Activated CD4-positive, alpha-beta T cell treated with anti-CD3 and anti-CD28 coated beads, Interleukin-2, amount 50 U/mL, for 16 hours (primary cell): ENCODE results near the gene B3GNT8.

ENCODE experiments used
- DNase-seq: peaks from one replicate; pipeline ENCODE4 v3.0.0-alpha.2; 2020

Gene B3GNT8

DNA sequence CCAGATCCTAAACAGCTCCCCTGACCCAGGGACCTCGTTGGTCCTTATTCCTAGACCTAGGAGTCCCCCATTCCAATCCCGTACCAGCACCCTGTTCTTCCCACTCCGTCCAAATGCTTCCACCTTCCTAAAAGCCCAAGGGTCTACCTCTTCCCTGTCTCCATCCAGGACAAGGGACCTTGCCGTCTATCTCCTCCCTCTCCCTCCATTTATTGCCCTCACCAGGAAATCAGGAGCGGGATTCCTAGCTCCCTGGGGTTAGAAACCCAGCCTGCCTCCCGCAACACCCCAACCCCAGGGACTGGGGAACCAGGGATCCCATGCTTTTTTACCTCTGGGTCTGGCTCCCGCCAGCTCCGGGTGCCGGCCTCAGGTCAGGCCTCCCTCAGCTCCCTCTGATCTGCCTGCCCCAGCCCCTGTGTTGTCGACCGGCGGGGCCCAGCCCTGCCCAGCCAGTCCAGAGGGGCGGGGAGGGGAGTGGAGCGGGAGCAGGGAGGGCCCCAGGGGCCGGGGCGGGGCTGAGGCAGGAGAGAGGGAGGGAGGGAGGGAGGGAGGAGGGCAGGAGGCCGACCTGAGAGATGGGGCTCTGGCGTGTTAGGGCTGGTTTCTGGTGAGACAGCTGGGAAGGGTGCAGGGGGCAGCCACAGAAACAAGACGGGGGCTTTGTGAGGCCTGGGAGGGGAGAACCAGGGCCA lies at the start of gene B3GNT8:
B3GNT8 (minus strand) TSS at position 423 of the 695 bp plus-strand sequence. CDS start 596 bp downstream, outside the sequence.
- peak; percentile 51 for DNase-seq

- DNase-seq = no peak
These were observed 49.4 kb upstream of the B3GNT8 start for GRCh38 chr19:41476583-41476982.

GRCh38 chr19:41463257-41464256 lies 36.4 kb upstream of the B3GNT8 start:
- DNase-seq = peak; percentile 4

- DNase-seq = no peak
These were observed 35.3 kb upstream of the B3GNT8 start for GRCh38 chr19:41462497-41462896.

- DNase-seq = peak; percentile 76
These were observed 30.1 kb upstream of the B3GNT8 start for GRCh38 chr19:41457241-41457640.

GRCh38 chr19:41456342-41456918 lies 29.3 kb upstream of the B3GNT8 start:
- no peak for DNase-seq

DNA sequence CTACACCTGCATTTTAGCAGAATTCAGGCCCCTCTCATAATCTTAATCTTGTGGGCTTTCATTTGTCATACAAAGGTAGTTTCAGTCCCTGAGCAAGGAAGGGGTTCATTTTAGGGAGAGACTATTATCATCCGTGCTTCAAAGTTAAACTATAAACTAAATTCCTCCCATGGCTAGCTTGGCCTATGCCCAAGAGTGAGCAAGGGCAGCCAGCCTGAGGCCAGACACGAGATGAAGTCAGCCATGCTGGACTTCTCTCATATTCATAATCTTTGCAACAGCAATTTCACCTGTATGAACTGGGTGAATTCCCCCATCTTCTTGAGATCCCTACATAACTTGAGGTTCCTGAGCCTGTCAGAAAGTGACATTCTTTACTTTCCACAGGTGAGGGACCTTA lies 28.8 kb upstream of the B3GNT8 start:
- no peak for DNase-seq

GRCh38 chr19:41452584-41453275 lies 25.6 kb upstream of the B3GNT8 start:
- no peak for DNase-seq

DNA sequence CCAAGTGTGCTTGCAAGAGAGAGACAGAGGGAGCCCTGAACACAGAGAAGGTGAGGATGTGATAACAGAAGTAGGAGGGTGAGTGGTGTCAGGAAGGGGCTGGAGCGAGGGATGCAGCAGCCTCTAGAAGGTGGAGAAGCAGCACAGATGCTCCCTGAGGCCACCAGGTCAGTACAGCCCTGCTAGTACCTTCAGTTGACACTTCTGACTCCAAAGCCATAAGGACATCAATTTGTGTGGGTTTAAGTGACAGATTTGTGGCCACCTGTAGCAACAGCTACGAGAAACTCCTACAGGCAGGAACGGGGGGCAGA lies 22.6 kb upstream of the B3GNT8 start:
- no peak for DNase-seq

- DNase-seq = peak; percentile 72
These were observed 22.1 kb upstream of the B3GNT8 start for GRCh38 chr19:41449079-41449864.

DNA sequence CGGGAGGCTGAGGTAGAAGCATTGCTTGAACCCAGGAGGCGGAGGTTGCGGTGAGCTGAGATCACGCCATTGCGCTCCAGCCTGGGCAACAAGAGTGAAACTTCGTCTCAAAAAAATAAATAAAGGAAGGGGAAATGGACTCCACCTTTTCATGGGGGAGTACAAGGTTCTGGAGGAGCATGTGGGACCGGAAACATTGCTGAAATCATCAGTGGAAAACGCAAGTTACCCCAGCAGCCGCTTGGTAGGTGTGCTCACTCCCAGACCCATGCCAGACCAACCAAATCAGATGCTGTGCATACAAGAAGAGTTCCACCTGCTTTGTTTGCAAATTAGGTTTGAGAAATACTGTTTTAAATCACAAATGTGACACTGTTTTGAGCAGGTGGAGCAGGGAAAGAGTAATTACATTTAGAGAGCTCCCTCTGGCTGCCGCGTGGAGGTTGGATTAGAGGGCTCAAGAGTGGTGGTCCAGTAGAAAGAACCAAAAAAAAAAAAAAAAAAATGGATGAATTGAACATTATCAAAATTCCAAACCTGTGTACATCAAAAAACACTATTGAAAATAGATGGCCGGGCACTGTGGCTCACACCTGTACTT lies 20.7 kb upstream of the B3GNT8 start:
- DNase-seq = no peak

- no peak for DNase-seq
These were observed 18.4 kb upstream of the B3GNT8 start for GRCh38 chr19:41445575-41445974.

DNA sequence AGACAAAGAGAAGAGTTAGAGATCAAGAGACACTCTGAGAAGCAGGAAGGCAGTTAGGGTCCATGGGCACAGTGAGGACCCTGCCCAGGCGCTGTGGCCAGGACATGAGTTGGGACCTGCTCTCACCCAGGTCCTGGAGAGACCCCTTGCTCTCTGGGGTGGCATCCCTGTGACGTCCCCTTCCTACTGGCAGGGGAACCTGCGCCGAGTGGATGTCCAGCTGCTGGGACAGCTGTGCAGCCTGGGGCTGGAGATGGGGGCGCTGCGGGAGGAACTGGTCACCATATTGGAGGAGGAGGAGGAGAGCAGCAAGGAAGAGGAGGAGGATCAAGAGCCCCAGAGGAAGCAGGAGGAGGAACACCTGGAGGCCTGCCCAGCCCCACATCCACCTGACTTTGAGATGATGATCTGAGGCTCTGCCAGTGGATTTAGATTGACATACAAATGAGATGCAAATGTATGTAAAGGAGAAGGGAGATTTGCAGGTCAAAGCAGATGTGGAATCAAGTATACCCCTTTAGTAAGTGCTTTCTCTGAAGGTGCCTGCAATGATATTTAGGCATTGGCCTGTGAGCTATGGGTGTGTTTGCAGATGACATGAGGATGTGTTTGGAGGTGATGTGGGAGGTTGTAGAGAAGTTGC lies 16.8 kb upstream of the B3GNT8 start:
- DNase-seq = no peak

GRCh38 chr19:41442473-41443355 lies 15.5 kb upstream of the B3GNT8 start, which contains the start of gene ERICH4:
TSS of gene ERICH4 (plus strand) at chr19:41443156. CDS start at chr19:41443170, 14 bp downstream.
- DNase-seq = no peak

- DNase-seq = no peak
These were observed 14.3 kb upstream of the B3GNT8 start for GRCh38 chr19:41441321-41441945.

DNA sequence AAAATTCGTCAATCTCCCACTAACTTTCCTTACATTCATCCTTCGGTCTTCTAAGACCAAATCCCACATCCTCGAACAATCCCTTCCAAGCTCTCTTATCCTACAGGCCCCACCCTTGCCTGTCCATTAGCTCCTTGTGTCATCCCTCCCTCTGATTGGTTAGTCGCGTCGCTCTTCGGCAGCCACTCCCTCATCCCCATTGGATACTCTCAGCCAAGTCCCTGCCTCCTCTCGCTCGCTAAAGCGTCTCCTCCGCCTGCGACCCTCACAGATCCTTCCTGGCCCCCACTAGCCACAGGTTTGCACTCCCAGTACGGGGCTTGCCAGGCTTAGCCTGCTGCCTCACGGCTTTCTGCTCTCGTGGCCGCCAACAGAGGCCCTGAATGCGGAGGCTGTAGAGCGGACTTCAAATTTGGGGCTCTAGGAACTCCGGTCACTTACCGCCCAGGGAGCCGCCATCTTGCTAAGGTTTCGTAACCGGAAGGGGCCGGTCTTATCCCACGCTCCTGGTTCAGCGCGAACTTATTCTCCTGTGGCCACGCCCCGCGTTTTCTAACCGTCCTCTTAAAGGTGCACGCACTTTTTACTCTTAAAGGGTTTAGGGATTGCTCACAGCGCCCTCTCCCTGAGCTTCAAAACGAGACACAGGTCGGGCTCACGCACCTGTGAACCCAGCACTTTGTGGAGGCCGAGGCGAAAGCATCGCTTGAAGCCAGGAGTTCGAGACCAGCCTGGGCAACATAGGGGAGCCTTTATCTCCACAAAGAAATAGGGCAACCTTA lies 12.5 kb upstream of the B3GNT8 start, which contains the start of gene DMAC2:
DMAC2 (minus strand) TSS at position 472 of the 782 bp plus-strand sequence; CDS start at position 459, 13 bp downstream.
- peak; percentile 98 for DNase-seq

DNA sequence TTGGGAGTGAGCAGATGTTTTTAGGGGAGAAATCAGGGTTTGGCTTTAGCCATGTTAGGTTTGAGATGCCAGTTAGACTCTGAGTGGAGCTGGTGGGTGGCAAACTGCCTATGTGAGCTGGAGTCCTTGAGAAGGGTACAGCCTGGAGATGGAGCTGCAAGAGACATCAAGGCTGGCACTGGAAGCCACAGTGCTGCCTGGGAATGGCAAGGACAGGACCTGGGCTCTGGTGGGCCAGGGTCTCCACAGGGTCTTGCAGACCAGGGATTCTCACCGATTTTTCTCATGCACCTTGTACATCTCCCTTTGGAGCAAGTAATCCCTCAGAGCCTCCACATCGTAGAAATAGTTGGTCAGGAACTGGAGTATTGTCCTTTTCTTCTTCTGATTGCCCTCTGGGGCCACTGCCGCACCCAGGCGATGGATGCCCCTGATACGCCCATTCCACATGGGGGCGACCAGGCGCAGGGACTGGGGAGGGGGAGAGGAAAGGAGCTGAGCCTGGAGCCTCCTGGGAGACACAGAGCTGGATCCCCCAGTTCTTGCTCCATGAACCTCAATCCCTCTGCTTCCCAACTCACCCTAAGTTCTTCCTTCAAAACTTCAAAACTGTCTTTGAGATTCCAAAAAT lies 10.9 kb upstream of the B3GNT8 start:
- no peak for DNase-seq

DNA sequence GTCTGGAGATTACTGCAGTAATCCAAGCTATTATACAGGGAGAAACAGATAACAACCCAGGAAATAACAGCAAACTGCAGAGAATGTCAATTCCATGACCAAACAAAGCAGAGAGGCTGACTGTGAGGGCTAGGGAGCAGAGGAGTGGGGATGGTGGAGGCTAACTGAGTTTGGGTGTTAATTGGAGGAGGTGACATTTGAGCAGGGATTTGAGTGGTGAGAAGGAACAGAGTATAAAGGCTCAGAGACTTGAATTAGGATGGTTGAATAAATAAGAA lies 9.4 kb upstream of the B3GNT8 start:
- no peak for DNase-seq
